Stimulated activated CD8-positive, alpha-beta memory T cell treated with anti-CD3 and anti-CD28 coated beads, Interleukin-7, amount 100 ng/mL, for 1 hour (primary cell): Measurements from ENCODE around the gene ALDH1L1.

Experiments
- DNase-seq, 2 donors: peaks; one replicate each; pipeline ENCODE4 v3.0.0-alpha.2; 2020; ENCODE audit warnings: low read depth in 2 of 2

ALDH1L1 gene

GRCh38 chr3:126119976-126120375 lies 60.4 kb downstream of the ALDH1L1 start:
- DNase-seq: no peak

GRCh38 chr3:126119008-126119675 lies 61.2 kb downstream of the ALDH1L1 start:
- DNase-seq: no peak

- DNase-seq: no peak
Observed at GRCh38 chr3:126118591-126118990, 61.8 kb downstream of the ALDH1L1 start.

GRCh38 chr3:126117786-126118185 lies 62.6 kb downstream of the ALDH1L1 start:
- no peak for DNase-seq

GRCh38 chr3:126117212-126117611 lies 63.2 kb downstream of the ALDH1L1 start:
- no peak for DNase-seq

- no peak for DNase-seq
Observed at GRCh38 chr3:126116526-126116925, 63.9 kb downstream of the ALDH1L1 start.

GRCh38 chr3:126114443-126115386 lies 65.7 kb downstream of the ALDH1L1 start:
- no peak for DNase-seq

- no peak for DNase-seq
Observed at GRCh38 chr3:126113733-126114442, 66.5 kb downstream of the ALDH1L1 start.

GRCh38 chr3:126113238-126113555 lies 67.2 kb downstream of the ALDH1L1 start:
- DNase-seq: no peak

GRCh38 chr3:126112531-126113237 lies 67.7 kb downstream of the ALDH1L1 start:
- no peak for DNase-seq

GRCh38 chr3:126111566-126112475 lies 68.6 kb downstream of the ALDH1L1 start:
- DNase-seq: no peak

GRCh38 chr3:126111126-126111551 lies 69.2 kb downstream of the ALDH1L1 start:
- no peak for DNase-seq

GRCh38 chr3:126110431-126111125 lies 69.8 kb downstream of the ALDH1L1 start:
- no peak for DNase-seq

GRCh38 chr3:126109880-126110235 lies 70.5 kb downstream of the ALDH1L1 start:
- no peak for DNase-seq

- DNase-seq: no peak
Observed at GRCh38 chr3:126109146-126109879, 71.1 kb downstream of the ALDH1L1 start.

- no peak for DNase-seq
Observed at GRCh38 chr3:126108676-126109050, 71.7 kb downstream of the ALDH1L1 start.

GRCh38 chr3:126107957-126108675 lies 72.3 kb downstream of the ALDH1L1 start:
- no peak for DNase-seq

GRCh38 chr3:126107203-126107939 lies 73.0 kb downstream of the ALDH1L1 start:
- no peak for DNase-seq
